DMS79 treated with DMSO at 0.1 percent for 48 hours (cell line): ENCODE results near the gene PRKRIP1.
A peak's percentile ranks its signal among the peaks of the same experiment; 100 is the strongest.
"Not testable (repeated sequence)": the region's sequence is repeated elsewhere in the genome, so short reads cannot be mapped to it uniquely, and the experiment has no call there.

ENCODE experiments used
- DNase-seq: peaks from one replicate; lab custom pipeline; 2025; lab: John Stamatoyannopoulos, UW

PRKRIP1 gene

GRCh38 chr7:102457352-102457924 is 61.3 kb downstream of the PRKRIP1 start:
- no peak for DNase-seq

GRCh38 chr7:102459221-102459844 is 63.2 kb downstream of the PRKRIP1 start:
- DNase-seq: no peak

DNA sequence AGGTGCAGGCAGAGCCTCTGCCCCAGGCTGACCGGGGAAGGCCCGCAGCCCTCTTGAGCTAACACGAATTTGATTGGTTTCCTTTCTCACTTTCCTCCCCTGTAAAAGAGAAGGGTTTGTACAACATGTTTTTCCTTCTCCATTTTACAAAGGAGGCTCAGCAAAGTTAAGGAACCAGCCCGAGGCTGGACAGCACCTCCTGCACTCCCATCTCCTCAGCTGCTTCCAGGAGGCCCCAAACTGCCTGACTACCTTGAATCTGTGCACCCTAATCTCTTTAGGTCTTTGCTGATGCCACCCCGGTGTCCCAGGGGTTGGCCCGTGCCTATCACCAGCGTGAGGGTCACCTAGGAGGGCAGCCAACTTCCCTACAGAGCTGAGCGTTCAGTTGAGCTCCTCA is 64.3 kb downstream of the PRKRIP1 start:
- no peak for DNase-seq

DNA sequence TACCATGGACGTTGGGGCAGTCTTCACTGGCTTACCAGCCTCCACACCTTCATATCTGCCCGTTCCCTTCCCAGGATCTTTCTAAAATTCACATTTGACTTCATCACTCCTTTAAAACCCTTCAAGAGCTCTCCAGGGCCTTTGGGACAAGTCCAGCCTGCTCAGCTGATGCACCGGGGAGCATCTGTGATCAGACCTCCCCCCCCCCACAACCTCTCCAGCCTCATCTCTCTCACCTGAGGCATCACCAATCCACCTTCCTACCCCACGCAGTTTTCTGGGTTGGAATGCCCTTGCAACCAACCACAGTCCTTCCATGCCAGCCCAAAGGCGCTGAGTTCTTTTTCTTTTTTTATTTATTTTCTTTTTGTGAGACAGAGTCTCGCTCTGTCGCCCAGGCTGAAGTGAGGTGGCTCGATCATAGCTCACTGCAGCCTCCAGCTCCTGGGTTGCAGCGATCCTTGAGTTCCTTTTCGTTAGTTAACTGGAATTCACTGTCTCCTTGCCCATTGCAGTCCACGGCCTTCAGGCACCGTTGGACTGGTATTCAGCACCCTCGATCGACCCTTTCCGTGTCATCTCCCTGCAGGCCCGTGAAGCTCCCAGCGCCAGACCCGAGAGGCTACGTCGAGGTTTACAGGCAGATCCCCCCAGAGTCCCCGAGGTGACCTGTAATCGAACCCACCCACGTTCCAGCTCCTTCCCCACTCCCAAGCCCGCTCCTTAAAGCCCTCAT is 67.8 kb downstream of the PRKRIP1 start:
- no peak for DNase-seq

DNA sequence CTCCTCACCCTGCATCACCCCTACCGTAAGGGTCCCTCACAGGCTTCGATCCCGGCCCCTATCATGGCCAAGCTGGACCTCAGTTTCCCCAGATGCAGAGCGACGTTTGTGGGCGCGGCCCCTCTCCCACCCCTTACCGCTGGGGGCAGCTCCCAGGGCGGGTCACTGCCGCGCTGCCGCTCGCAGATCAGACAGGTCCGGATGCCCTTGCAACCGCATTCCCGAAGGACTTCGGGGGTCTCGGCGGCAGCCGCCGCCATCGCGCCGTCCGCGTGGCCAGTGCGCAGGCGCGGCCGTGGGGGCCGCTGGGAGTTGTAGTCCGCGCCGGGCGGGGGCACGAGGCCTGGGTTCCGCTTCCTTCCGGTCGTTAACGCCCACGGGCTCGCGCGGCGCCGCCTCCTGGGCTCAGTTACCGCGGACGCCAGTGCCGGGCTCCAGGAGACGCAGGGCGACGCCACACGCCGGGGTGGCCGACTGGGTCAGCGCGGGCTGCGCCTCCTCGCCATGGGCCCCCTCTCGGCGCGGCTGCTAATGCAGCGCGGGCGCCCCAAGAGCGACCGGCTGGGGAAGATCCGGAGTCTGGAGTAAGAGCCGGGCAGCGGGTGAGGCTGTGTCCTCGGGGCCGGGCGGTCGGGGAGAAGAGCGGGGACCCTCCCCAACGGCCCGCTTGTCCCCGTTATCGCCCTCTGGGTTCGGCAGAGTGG is 68.6 kb downstream of the PRKRIP1 start, which contains the start of the genes ALKBH4 and LRWD1:
Gene ALKBH4 (minus strand): TSS at position 287 of the 704 bp plus-strand sequence. CDS start 27 bp downstream, at position 260.
Gene LRWD1 (plus strand): TSS at position 408 of the 704 bp plus-strand sequence. CDS start 97 bp downstream, at position 505.
- DNase-seq: peak; percentile 81

- no peak for DNase-seq
Observed at GRCh38 chr7:102466097-102466496, 69.9 kb downstream of the PRKRIP1 start.

GRCh38 chr7:102467581-102468477 is 71.7 kb downstream of the PRKRIP1 start:
- DNase-seq: no peak

GRCh38 chr7:102468478-102469350 is 72.6 kb downstream of the PRKRIP1 start:
- DNase-seq: no peak

GRCh38 chr7:102469351-102469971 is 73.3 kb downstream of the PRKRIP1 start:
- no peak for DNase-seq

- DNase-seq: no peak
Observed at GRCh38 chr7:102469972-102470825, 74.0 kb downstream of the PRKRIP1 start.

- DNase-seq: no peak
Observed at GRCh38 chr7:102471791-102472125, 75.6 kb downstream of the PRKRIP1 start.

- DNase-seq: no peak
Observed at GRCh38 chr7:102472126-102473041, 76.2 kb downstream of the PRKRIP1 start.

DNA sequence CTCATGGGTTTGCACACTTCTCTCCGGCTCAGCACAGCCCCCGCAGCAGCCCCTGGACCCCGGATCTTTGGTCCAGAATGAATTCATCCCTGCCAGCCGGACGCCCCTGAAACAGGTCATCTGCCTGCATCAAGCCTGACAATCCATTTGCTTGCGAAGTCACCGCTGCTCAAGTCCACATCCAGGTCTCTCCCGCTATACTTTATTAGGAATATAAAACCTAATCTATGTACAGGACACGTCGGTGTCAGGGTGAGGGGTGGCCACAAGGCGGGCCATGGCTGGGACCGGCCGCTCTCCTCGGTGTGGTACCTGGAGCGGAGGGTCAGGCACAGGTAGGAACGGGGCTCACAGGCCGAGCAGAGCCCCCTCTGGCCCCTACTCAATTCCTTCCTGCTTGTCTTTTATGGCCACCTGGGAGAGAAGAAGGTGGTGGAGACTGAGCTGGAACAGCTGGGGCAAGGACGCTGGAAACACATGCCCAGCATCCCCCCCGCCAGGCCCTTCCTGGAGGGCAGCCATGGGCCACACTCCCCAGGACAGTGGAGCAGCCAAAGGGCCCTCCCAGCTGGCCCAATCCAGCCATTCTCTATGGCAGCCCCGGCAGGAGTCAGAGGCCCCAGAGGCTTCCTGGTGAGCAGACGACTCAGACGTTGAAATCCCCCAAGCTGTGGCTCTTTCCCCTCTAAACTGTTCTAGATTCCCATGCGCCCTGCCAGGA is 77.3 kb downstream of the PRKRIP1 start:
- DNase-seq: no peak

DNA sequence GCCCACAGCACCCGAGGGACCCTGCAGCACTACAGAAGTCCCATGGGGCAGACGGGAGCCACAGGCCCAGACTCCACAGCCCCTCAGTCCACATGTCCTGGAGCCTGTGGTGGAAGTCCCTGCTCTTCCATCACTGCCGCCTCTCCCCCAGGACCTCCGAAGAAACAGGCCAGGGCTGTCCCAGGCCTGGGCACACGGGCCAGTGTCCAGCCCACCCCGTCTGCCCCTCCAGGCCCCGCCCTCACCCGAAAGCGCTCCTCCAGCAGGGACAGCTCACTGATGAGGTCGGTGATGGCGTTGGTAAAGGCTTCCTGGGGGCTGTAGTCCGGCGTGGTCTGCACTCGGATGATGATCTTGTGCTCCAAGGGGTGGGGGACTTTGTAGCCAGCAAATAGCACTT is 78.0 kb downstream of the PRKRIP1 start:
- not testable (repeated sequence) for DNase-seq

DNA sequence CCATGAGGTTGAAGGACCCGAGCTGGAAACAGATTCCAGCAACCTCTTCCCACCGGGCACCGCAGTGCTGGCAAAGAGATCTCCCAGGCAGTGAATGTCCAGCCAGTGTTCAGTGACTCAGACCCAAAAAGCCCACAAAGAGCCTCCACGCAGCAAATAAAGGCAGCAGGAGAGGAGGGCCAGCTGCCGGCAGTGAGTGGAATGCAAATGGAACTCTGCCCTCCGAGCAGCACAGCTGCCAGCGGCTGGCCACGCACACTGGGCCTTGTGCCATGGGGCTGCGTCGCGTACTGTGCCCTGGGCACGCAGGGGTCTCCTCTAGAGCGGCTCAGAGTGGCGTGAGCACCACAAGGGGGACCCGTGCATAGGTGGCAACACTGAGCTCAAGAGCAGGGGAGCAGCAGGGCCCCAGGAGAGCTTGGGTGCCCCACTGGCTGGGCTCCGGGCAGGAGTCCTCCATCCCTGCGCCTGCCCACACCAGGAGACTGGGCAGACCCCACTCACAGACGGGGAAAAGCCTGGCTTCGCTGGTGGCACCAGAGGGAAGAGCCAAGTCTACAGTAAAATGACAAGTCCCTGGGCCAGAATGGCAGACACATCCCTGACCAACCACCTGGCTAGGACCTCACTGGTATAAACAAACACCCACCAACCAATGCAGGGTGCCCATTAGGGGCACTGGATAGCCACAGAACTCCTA is 78.7 kb downstream of the PRKRIP1 start:
- DNase-seq: not testable (repeated sequence)
